Mucosa of stomach (tissue), 1 donor: ENCODE results near the gene ILRUN.
"Not testable (repeated sequence)": the region's sequence is repeated elsewhere in the genome, so short reads cannot be mapped to it uniquely, and the experiment has no call there.

Experiments used
- H3K27me3 ChIP-seq: one replicate; pipeline ENCODE4 v1.7.0; 2013; ENCODE audit warnings: mild to moderate bottlenecking, low read length; ENCODE audit not compliant: control insufficient read depth, insufficient read depth
- H3K36me3 ChIP-seq: one replicate; pipeline ENCODE4 v1.7.0; 2013; ENCODE audit warnings: low read length; ENCODE audit not compliant: control insufficient read depth, insufficient read depth
- H3K4me1 ChIP-seq: one replicate; pipeline ENCODE4 v1.7.0; 2013; ENCODE audit warnings: mild to moderate bottlenecking, low read length; ENCODE audit not compliant: control insufficient read depth, insufficient read depth
- H3K4me3 ChIP-seq: one replicate; pipeline ENCODE4 v1.7.0; 2013; ENCODE audit warnings: low read length
- H3K9ac ChIP-seq: one replicate; pipeline ENCODE4 v1.7.0; 2013; ENCODE audit warnings: mild to moderate bottlenecking, low read length, moderate library complexity
- H3K9me3 ChIP-seq: one replicate; pipeline ENCODE4 v1.7.0; 2013; ENCODE audit warnings: mild to moderate bottlenecking, low read length, moderate library complexity; ENCODE audit not compliant: control insufficient read depth
- donor health status: Pancreatic carcinoma.

ILRUN gene

DNA sequence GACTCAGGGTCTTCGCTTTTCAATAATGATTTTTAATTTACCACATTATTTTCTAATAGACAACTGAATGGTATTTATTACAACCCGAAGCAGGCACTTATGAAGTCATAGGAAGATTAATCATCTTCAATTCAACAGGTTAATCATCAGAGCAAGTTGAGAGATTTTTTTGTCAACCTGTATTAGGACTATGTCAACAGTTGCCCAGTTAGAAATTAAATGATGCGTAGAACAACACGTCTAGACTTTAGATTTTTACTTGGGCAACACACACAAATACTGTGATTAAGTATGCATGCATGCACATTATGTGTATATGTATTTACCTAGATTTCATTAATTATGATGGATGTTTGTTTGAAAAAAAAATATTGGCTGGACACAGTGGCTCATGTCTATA lies 4.3 kb downstream of the ILRUN start:
- Histone ChIP-seq H3K36me3 (no peaks in the 10 kb centered on the region), H3K4me1 (peaks cover 6% of the 10 kb centered on the region), H3K4me3 (no peak overlapping the region), H3K9me3 (no peaks in the 10 kb centered on the region), H3K27me3 (no peaks in the 10 kb centered on the region), H3K9ac (no peak overlapping the region)

GRCh38 chr6:34689742-34690141 lies 6.8 kb downstream of the ILRUN start:
- no peaks in the 10 kb centered on the region for H3K36me3 ChIP-seq
- no peak overlapping the region for H3K4me3 ChIP-seq
- no peaks in the 10 kb centered on the region for H3K27me3 ChIP-seq
- no peaks in the 10 kb centered on the region for H3K9me3 ChIP-seq
- no peaks in the 10 kb centered on the region for H3K4me1 ChIP-seq
- no peak overlapping the region for H3K9ac ChIP-seq

- Histone ChIP-seq H3K4me1 (no peaks in the 10 kb centered on the region), H3K9me3 (no peaks in the 10 kb centered on the region), H3K27me3 (no peaks in the 10 kb centered on the region), H3K36me3 (no peaks in the 10 kb centered on the region), H3K9ac (no peak overlapping the region), H3K4me3 (no peak overlapping the region)
These were observed 7.6 kb downstream of the ILRUN start for GRCh38 chr6:34688956-34689355.

DNA sequence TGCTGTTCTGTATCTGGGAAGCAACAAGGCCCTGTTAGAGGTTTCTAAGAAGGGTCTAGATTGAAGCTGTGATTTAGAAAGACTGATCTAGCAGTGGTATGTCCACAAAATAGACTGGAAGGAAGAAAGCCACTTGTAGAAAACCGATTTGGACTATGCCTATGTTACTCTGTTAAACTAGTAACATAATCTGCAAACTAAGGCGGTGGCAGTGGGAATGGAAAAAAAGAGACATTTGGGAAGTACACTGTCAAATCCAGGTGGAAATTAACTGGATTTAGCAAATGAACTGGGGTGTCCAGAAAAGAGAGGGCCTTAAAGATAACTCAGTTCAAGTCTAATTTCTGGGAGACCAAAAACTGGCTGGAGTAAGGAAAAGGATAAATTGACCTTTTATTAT lies 11.6 kb downstream of the ILRUN start:
- Histone ChIP-seq H3K27me3 (no peaks in the 10 kb centered on the region), H3K9me3 (no peaks in the 10 kb centered on the region), H3K4me3 (no peak overlapping the region), H3K4me1 (peaks cover 7% of the 10 kb centered on the region), H3K36me3 (no peaks in the 10 kb centered on the region), H3K9ac (no peak overlapping the region)

DNA sequence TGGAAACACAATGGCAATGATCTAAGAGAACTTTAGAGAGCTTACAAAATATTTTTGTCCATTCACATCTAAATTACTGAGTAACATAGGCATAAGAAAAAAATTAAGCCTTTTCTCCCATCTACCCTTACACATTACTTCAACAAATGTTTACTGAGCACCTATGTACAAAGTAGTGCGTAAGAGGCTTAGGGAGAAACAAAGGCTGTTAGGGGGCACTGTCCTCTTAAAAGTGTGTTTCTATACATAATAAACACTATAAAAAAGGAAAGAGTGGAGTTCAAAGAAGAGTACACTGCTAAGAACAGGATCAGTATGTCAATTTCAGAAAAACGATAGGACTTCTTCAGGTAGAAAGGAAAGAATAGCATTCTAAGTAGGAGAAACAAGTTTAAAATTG lies 12.2 kb downstream of the ILRUN start:
- Histone ChIP-seq H3K36me3 (no peaks in the 10 kb centered on the region), H3K9me3 (no peaks in the 10 kb centered on the region), H3K4me3 (no peak overlapping the region), H3K4me1 (peaks cover 7% of the 10 kb centered on the region), H3K27me3 (no peaks in the 10 kb centered on the region), H3K9ac (no peak overlapping the region)

GRCh38 chr6:34680802-34681515 lies 15.6 kb downstream of the ILRUN start:
- no peaks in the 10 kb centered on the region for H3K9me3 ChIP-seq
- no peak overlapping the region for H3K9ac ChIP-seq
- H3K27me3 ChIP-seq: no peaks in the 10 kb centered on the region
- H3K36me3 ChIP-seq: no peaks in the 10 kb centered on the region
- peaks cover 7% of the 10 kb centered on the region for H3K4me1 ChIP-seq
- no peak overlapping the region for H3K4me3 ChIP-seq

DNA sequence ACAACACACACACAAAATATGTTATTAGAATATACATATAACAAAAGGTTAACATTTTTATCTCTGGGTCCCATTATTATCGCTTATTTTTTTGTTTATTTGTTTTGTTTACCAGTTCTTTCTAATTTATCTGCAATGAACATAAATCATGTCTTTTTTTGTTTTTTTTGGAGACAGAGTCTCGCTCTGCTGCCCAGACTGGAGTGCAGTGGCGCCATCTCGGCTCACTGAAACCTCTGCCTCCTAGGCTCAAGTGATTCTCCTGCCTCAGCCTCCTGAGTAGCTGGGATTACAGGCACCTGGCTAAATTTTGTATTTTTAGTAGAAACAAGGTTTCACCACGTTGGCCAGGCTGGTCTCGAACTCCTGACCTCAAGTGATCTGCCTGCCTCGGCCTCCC lies 16.3 kb downstream of the ILRUN start:
- not testable (repeated sequence) for H3K4me3 ChIP-seq, H3K4me1 ChIP-seq, H3K9ac ChIP-seq, H3K36me3 ChIP-seq, H3K9me3 ChIP-seq, H3K27me3 ChIP-seq

DNA sequence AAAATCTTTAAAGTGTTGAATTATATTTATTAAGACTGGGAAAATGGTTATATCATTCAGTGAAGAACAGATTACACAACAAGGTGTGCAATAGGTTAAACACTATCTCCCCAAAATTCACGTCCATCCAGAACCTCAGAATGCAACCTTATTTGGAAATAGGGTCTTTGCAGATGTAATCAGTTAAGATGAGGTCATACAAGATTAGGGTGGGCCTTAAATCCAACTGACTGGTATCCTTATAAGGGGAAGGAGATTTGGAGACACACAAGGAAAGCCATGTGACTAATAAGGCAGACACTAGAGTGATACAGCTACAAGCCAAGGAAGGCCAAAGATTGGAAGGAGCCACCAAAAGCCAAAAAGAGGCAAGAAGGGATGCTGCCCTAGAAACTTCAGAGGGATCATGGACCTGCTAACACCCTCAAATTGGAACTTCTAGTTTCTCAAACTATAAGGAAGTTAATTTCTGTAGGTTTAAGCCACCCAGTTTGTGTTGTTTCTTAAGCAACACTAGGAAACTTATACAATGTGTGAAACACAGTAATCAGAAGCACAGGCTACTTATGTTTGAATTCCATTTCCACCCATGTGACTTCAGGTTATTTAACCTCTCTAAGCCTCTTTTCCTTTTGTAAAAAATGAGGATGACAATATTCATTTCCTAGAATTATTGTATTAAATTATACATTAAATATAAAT lies 16.9 kb downstream of the ILRUN start:
- peaks cover 11% of the 10 kb centered on the region for H3K4me1 ChIP-seq
- H3K36me3 ChIP-seq: no peaks in the 10 kb centered on the region
- no peak overlapping the region for H3K9ac ChIP-seq
- H3K9me3 ChIP-seq: no peaks in the 10 kb centered on the region
- no peaks in the 10 kb centered on the region for H3K27me3 ChIP-seq
- H3K4me3 ChIP-seq: no peak overlapping the region

GRCh38 chr6:34676140-34676539 lies 20.4 kb downstream of the ILRUN start:
- H3K27me3 ChIP-seq: no peaks in the 10 kb centered on the region
- no peaks in the 10 kb centered on the region for H3K36me3 ChIP-seq
- H3K9ac ChIP-seq: no peak overlapping the region
- no peaks in the 10 kb centered on the region for H3K9me3 ChIP-seq
- H3K4me3 ChIP-seq: no peak overlapping the region
- peaks cover 39% of the 10 kb centered on the region for H3K4me1 ChIP-seq

DNA sequence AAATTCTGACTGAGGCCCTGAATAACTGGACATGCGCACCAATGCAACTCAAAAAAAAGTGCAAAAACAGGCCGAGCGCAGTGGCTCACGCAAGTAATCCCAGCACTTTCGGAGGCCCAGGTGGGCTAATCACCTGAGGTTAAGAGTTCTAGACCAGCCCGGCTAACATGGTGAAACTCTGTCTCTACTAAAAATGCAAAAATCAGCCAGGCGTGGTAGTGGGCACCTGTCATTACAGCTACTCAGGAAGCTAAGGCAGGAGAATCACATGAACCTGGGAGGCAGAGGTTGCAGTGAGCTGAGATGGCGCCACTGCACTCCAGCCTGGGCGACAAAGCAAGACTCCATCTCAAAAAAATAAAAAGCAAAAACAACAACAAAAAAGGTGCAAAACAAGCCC lies 21.6 kb downstream of the ILRUN start:
- H3K4me3 ChIP-seq, H3K27me3 ChIP-seq, H3K36me3 ChIP-seq, H3K9me3 ChIP-seq, H3K9ac ChIP-seq: not testable (repeated sequence)
- peaks cover 36% of the 10 kb centered on the region for H3K4me1 ChIP-seq

DNA sequence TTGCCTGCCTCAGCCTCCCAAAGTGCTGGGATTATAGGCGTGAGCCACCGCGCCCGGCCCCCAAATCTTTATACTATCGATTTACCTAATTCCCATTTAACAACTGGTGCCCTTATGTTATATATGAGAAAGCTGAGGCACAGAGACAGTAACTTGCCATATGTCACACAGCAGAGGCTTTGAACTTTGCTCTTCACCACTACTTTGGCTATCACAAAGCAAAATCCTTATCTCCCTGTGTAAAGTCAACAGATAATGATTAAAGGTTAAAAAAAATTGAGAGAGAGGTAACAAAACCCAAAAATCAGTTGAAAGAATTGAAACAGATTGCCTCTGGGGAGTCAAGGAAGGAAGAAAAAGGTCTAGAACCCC lies 22.3 kb downstream of the ILRUN start:
- Histone ChIP-seq H3K9ac (no peak overlapping the region), H3K36me3 (no peaks in the 10 kb centered on the region), H3K4me1 (peaks cover 36% of the 10 kb centered on the region), H3K4me3 (no peak overlapping the region), H3K9me3 (no peaks in the 10 kb centered on the region), H3K27me3 (no peaks in the 10 kb centered on the region)

- Histone ChIP-seq H3K4me3 (no peak overlapping the region), H3K27me3 (no peaks in the 10 kb centered on the region), H3K9me3 (no peaks in the 10 kb centered on the region), H3K9ac (no peak overlapping the region), H3K4me1 (peaks cover 36% of the 10 kb centered on the region), H3K36me3 (no peaks in the 10 kb centered on the region)
These were observed 23.5 kb downstream of the ILRUN start for GRCh38 chr6:34673064-34673463.
